Keratinocyte (primary cell): ENCODE results near the gene PAGR1. TPM values are rescaled to one million over a fixed set of nuclear protein-coding genes. Genes with fewer than 3 reads are reported as not detected.

Experiments
- DNase-seq: peaks from one replicate; pipeline ENCODE4 v3.0.0-alpha.2; 2011; ENCODE audit warnings: low read depth, missing footprints, low spot score
- FAIRE-seq: peaks from 2 replicates; lab custom pipeline; 2011; peaks lifted over from hg19 to GRCh38; lab: Jason Lieb, UNC
- H2AFZ ChIP-seq: 2 replicates; pipeline ENCODE4 v1.6.0; 2012; ENCODE audit warnings: low read length, control low read depth, inconsistent platforms; ENCODE audit not compliant: control insufficient read depth
- H3K27ac ChIP-seq: 2 replicates; pipeline ENCODE4 v1.5.1; 2011; ENCODE audit warnings: low read length; ENCODE audit not compliant: control insufficient read depth, insufficient read depth
- H3K27me3 ChIP-seq: 3 replicates; pipeline ENCODE4 v1.6.0; 2011; ENCODE audit warnings: low read length; ENCODE audit not compliant: control insufficient read depth, insufficient read depth; ENCODE audit errors: extremely low read depth
- H3K36me3 ChIP-seq, 2 experiments: 2 replicates in 1 of 2; 3 replicates in 1 of 2; pipeline ENCODE4 v1.5.1; 2011; ENCODE audit warnings: low read length in 2 of 2, mild to moderate bottlenecking in 1 of 2; ENCODE audit not compliant: control insufficient read depth in 2 of 2, insufficient read depth in 2 of 2; ENCODE audit errors: extremely low read depth in 1 of 2
- H3K4me1 ChIP-seq: 3 replicates; pipeline ENCODE4 v1.5.1; 2011; ENCODE audit warnings: low read length; ENCODE audit not compliant: control insufficient read depth, insufficient read depth; ENCODE audit errors: extremely low read depth
- H3K4me2 ChIP-seq: 3 replicates; pipeline ENCODE4 v1.6.0; 2011; ENCODE audit warnings: low read depth, low read length; ENCODE audit not compliant: control insufficient read depth, insufficient read depth; ENCODE audit errors: extremely low read depth
- H3K4me3 ChIP-seq, 3 experiments: fragments of 200-600 bp in 1 of 3; sonication (generic) in 1 of 3; 2 replicates in 2 of 3; 3 replicates in 1 of 3; pipeline ENCODE4 v1.5.1; 2011 to 2016; ENCODE audit warnings: low read length in 3 of 3, mild to moderate bottlenecking in 3 of 3, control low read depth in 2 of 3, inconsistent platforms in 1 of 3, low read depth in 1 of 3, mixed read lengths in 1 of 3, mixed run types in 1 of 3, moderate library complexity in 1 of 3; ENCODE audit not compliant: control insufficient read depth in 2 of 3, insufficient read depth in 2 of 3; ENCODE audit errors: extremely low read depth in 1 of 3
- H3K79me2 ChIP-seq: 2 replicates; pipeline ENCODE4 v1.6.0; 2012; ENCODE audit warnings: low read length; ENCODE audit not compliant: control insufficient read depth, insufficient read depth
- H3K9ac ChIP-seq: 3 replicates; pipeline ENCODE4 v1.6.0; 2011; ENCODE audit warnings: low read length; ENCODE audit not compliant: control insufficient read depth, insufficient read depth; ENCODE audit errors: extremely low read depth
- H3K9me1 ChIP-seq: 3 replicates; pipeline ENCODE4 v1.6.0; 2011; ENCODE audit warnings: low read length; ENCODE audit not compliant: control insufficient read depth, insufficient read depth; ENCODE audit errors: extremely low read depth
- H3K9me3 ChIP-seq: 2 replicates; pipeline ENCODE4 v1.5.1; 2012; ENCODE audit warnings: low read depth, low read length; ENCODE audit not compliant: control insufficient read depth
- H4K20me1 ChIP-seq: 3 replicates; pipeline ENCODE4 v1.6.0; 2011; ENCODE audit warnings: low read length; ENCODE audit not compliant: control insufficient read depth, insufficient read depth; ENCODE audit errors: extremely low read depth
- CTCF ChIP-seq, 3 experiments: IDR thresholded peaks in 1 of 3; conservative IDR thresholded peaks in 1 of 3; optimal IDR thresholded peaks in 1 of 3; 2 replicates in 2 of 3; 3 replicates in 1 of 3; pipeline versions ENCODE3 to v1.5.1; 2011; ENCODE audit warnings: low read length in 3 of 3, mild to moderate bottlenecking in 3 of 3, moderate library complexity in 2 of 3, control low read depth in 1 of 3, inconsistent platforms in 1 of 3; ENCODE audit not compliant: insufficient read depth in 2 of 3; ENCODE audit errors: extremely low read depth in 1 of 3
- EZH2 ChIP-seq: IDR thresholded peaks from one replicate; pipeline ENCODE4 v1.6.1; 2012; ENCODE audit warnings: inconsistent platforms, mild to moderate bottlenecking, low read length, moderate library complexity
- dilution Hi-C: fragments of 300-500 bp; cut with MboI; formaldehyde crosslinking; loops from one replicate; pipeline ENCODE4 v1.7.0; 2020; ENCODE audit warnings: low sequenced_read_pairs; ENCODE audit not compliant: extremely low pct_ligation_motif_present
- polyA plus RNA-seq, 5 experiments: library from polyadenylated mRNA; depleted of rRNA in 3 of 5; stranded (reverse) in 3 of 5; stranded (forward) in 1 of 5; unstranded in 1 of 5; fragments of >200 nt; gene quantifications; 1 replicate in 1 of 5; 2 replicates in 3 of 5; 3 replicates in 1 of 5; pipeline versions ENCODE4 v1.2.1 to v1.2.3, GENCODE V29; 2011 to 2012; ENCODE audit warnings: missing spikeins in 2 of 5, low read depth in 1 of 5, low replicate concordance in 1 of 5

The PAGR1 gene
- polyA plus RNA-seq, 1 donor (not counting 4 experiments of a cell fraction or from before 2014, with no cell fraction given), result 13.6 TPM

GRCh38 chr16:29806641-29807425, 9.1 kb upstream of the PAGR1 start:
- no peak for DNase-seq

DNA sequence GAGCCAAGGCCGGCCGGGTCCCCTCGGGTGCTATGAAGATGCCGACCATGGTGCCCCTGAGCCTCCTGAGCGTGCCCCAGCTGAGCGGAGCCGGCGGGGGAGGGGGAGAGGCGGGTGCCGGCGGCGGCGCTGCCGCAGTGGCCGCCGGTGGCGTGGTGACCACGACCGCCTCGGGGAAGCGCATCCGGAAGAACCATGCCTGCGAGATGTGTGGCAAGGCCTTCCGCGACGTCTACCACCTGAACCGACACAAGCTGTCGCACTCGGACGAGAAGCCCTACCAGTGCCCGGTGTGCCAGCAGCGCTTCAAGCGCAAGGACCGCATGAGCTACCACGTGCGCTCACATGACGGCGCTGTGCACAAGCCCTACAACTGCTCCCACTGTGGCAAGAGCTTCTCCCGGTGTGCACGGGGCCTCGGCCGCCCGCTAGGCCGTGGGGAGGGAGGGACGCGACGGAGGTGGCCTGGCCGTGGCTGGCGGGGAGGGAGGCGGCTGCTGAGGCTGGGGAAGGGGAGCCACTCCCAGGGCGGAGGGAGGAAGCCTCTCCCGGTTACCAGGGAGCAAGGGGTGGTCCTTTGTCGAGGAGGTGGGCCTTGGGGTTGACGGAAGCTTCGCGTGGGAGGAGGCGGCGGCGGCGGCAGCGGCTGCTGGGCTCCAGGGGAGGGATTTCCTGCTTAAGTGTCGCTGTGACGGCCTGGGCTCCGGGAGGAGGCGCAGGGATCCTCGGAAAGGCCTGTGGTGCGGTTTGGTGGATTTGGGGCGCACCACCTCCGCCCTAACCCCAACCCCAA, 8.3 kb upstream of the PAGR1 start:
- no peak for DNase-seq
- TF ChIP-seq CTCF (optimal IDR thresholded peaks at IDR 0.05 in 1 of 3, IDR thresholded peaks at IDR 0.05 in 1 of 3, conservative IDR thresholded peaks at IDR 0.05 in 1 of 3; ENCODE audit: extremely low read depth in 1 of 3, insufficient read depth in 2 of 3, low read length in 3 of 3), result peak; percentile 45 to 71 (median 60)
- TF ChIP-seq EZH2, result no peak
- peak; percentile 39 for FAIRE-seq
- Histone ChIP-seq H3K9ac (peak overlapping the region; percentile 78), H2AFZ (no peak overlapping the region), H3K9me3 (no peaks in the 10 kb centered on the region), H3K27me3 (peaks cover 10% of the 10 kb centered on the region), H3K9me1 (peaks cover 2% of the 10 kb centered on the region), H3K4me1 (peaks cover 36% of the 10 kb centered on the region), H3K27ac (peak overlapping the region; percentile 61), H3K4me3 (peak overlapping the region; percentile 47 to 83 (median 77)), H3K79me2 (peaks cover 22% of the 10 kb centered on the region), H4K20me1 (no peaks in the 10 kb centered on the region), H3K4me2 (peak overlapping the region; percentile 94), H3K36me3 (peaks cover 8 to 9% of the 10 kb centered on the region in 2 experiments)
- dilution Hi-C loops, result no loop called here

More at GRCh38 chr16:29806641-29807425, 9.1 kb upstream of the PAGR1 start:
- no peak overlapping the region for H2AFZ ChIP-seq
- H3K4me3 ChIP-seq, result peak overlapping the region; percentile 50 to 83 (median 77)
- dilution Hi-C loops, result no loop called here
- peaks cover 36% of the 10 kb centered on the region for H3K4me1 ChIP-seq
- no peaks in the 10 kb centered on the region for H3K9me3 ChIP-seq
- peaks cover 22% of the 10 kb centered on the region for H3K79me2 ChIP-seq
- FAIRE-seq, result no peak
- H3K36me3 ChIP-seq, result peaks cover 8 to 9% of the 10 kb centered on the region in 2 experiments
- no peak for TF ChIP-seq EZH2
- no peak for TF ChIP-seq CTCF (optimal IDR thresholded peaks at IDR 0.05 in 1 of 3, IDR thresholded peaks at IDR 0.05 in 1 of 3, conservative IDR thresholded peaks at IDR 0.05 in 1 of 3; ENCODE audit: extremely low read depth in 1 of 3, insufficient read depth in 2 of 3, low read length in 3 of 3)
- no peaks in the 10 kb centered on the region for H4K20me1 ChIP-seq
- peak overlapping the region; percentile 61 for H3K27ac ChIP-seq
- H3K9ac ChIP-seq, result peak overlapping the region; percentile 78
- H3K9me1 ChIP-seq, result peaks cover 2% of the 10 kb centered on the region
- peak overlapping the region; percentile 94 for H3K4me2 ChIP-seq
- peaks cover 4% of the 10 kb centered on the region for H3K27me3 ChIP-seq
